ENCODE data around the gene OTUD5. TPM values are rescaled to one million over a fixed set of nuclear protein-coding genes. Genes with fewer than 3 reads are reported as not detected.
"Not testable (repeated sequence)": the region's sequence is repeated elsewhere in the genome, so short reads cannot be mapped to it uniquely, and the experiment has no call there.

The OTUD5 gene
- total RNA-seq, 1 donor from 2014 or later, result 29.4 TPM

- no peak for DNase-seq
These were observed 73.7 kb downstream of the OTUD5 start for GRCh38 chrX:48883729-48884128.

- DNase-seq, result not testable (repeated sequence)
These were observed 80.5 kb downstream of the OTUD5 start for GRCh38 chrX:48876944-48877343.

Other genes with a start within 250 kb of the OTUD5 start
- gene GLOD5, start 195.9 kb downstream of the OTUD5 start, total RNA-seq, result 0.28 TPM in 1 of 2 replicates, not detected in the other
- gene GATA1, start 171.0 kb downstream of the OTUD5 start, total RNA-seq, result not detected in 2 replicates
- 37.3 and 42.8 TPM in 2 replicates for gene HDAC6, start 155.5 kb downstream of the OTUD5 start, total RNA-seq
- not detected in 2 replicates for gene ERAS, start 131.1 kb downstream of the OTUD5 start, total RNA-seq
- gene PCSK1N, start 122.0 kb downstream of the OTUD5 start, total RNA-seq, result 0.17 and 0.42 TPM in 2 replicates
- gene TIMM17B, start 59.8 kb downstream of the OTUD5 start, total RNA-seq, result 25.3 and 27.1 TPM in 2 replicates
- 75.2 and 87.1 TPM in 2 replicates for gene PQBP1, start 59.7 kb downstream of the OTUD5 start, total RNA-seq
- 13.6 and 16.7 TPM in 2 replicates for gene SLC35A2, start 46.0 kb downstream of the OTUD5 start, total RNA-seq
- gene PIM2, start 38.6 kb downstream of the OTUD5 start, total RNA-seq, result 4.8 and 6.5 TPM in 2 replicates
- 0.34 and 0.79 TPM in 2 replicates for gene KCND1, start 14.2 kb upstream of the OTUD5 start, total RNA-seq
- gene GRIPAP1, start 44.7 kb upstream of the OTUD5 start, total RNA-seq, result 29.7 and 30.8 TPM in 2 replicates
- 22.8 and 32.2 TPM in 2 replicates for gene TFE3, start 85.8 kb upstream of the OTUD5 start, total RNA-seq
- 0.85 and 1.4 TPM in 2 replicates for gene CCDC120, start 101.4 kb upstream of the OTUD5 start, total RNA-seq
- gene PRAF2, start 116.4 kb upstream of the OTUD5 start, total RNA-seq, result 2.7 and 5.5 TPM in 2 replicates
- 26.2 and 27.9 TPM in 2 replicates for gene WDR45, start 122.3 kb upstream of the OTUD5 start, total RNA-seq
- gene GPKOW, start 166.1 kb upstream of the OTUD5 start, total RNA-seq, result 24.5 and 27.2 TPM in 2 replicates
- gene MAGIX, start 205.2 kb upstream of the OTUD5 start, total RNA-seq, result 0.68 and 0.84 TPM in 2 replicates
- 2.6 and 13.1 TPM in 2 replicates for gene PLP2, start 214.3 kb upstream of the OTUD5 start, total RNA-seq
- gene PRICKLE3, start 228.8 kb upstream of the OTUD5 start, total RNA-seq, result 9.4 and 9.7 TPM in 2 replicates
- 0.14 and 0.34 TPM in 2 replicates for gene SYP, start 242.6 kb upstream of the OTUD5 start, total RNA-seq